Activated CD8-positive, alpha-beta memory T cell treated with anti-CD3 and anti-CD28 coated beads, Interleukin-2, amount 50 U/mL, for 24 hours (primary cell): ENCODE data around the gene ATXN1.

Experiments used
- DNase-seq: peaks from one replicate; pipeline ENCODE4 v3.0.0-alpha.2; 2020; ENCODE audit errors: extremely low read depth

Gene ATXN1

GRCh38 chr6:16783509-16783908, 22.2 kb upstream of the ATXN1 start:
- DNase-seq = no peak

- no peak for DNase-seq
Observed at GRCh38 chr6:16782278-16782677, 21.0 kb upstream of the ATXN1 start.

GRCh38 chr6:16781348-16782169, 20.3 kb upstream of the ATXN1 start:
- no peak for DNase-seq

GRCh38 chr6:16778521-16778920, 17.3 kb upstream of the ATXN1 start:
- no peak for DNase-seq

- DNase-seq = no peak
Observed at GRCh38 chr6:16777794-16778193, 16.5 kb upstream of the ATXN1 start.

GRCh38 chr6:16776394-16777017, 15.2 kb upstream of the ATXN1 start:
- DNase-seq = no peak

- no peak for DNase-seq
Observed at GRCh38 chr6:16774437-16774836, 13.2 kb upstream of the ATXN1 start.

- DNase-seq = no peak
Observed at GRCh38 chr6:16773362-16773761, 12.1 kb upstream of the ATXN1 start.

GRCh38 chr6:16770701-16771569, 9.7 kb upstream of the ATXN1 start:
- no peak for DNase-seq

GRCh38 chr6:16769986-16770376, 8.7 kb upstream of the ATXN1 start:
- no peak for DNase-seq

GRCh38 chr6:16769131-16769985, 8.1 kb upstream of the ATXN1 start:
- DNase-seq = no peak

- DNase-seq = no peak
Observed at GRCh38 chr6:16768477-16768830, 7.2 kb upstream of the ATXN1 start.

GRCh38 chr6:16767765-16768476, 6.7 kb upstream of the ATXN1 start:
- DNase-seq = no peak

GRCh38 chr6:16766836-16767745, 5.8 kb upstream of the ATXN1 start:
- DNase-seq = no peak

- no peak for DNase-seq
Observed at GRCh38 chr6:16766043-16766536, 4.8 kb upstream of the ATXN1 start.

GRCh38 chr6:16765235-16765634, 4.0 kb upstream of the ATXN1 start:
- DNase-seq = no peak

GRCh38 chr6:16764188-16764950, 3.1 kb upstream of the ATXN1 start:
- DNase-seq = no peak

GRCh38 chr6:16762550-16763477, 1.6 kb upstream of the ATXN1 start:
- no peak for DNase-seq
